Heart left ventricle (tissue), 16 donors: ENCODE data around the gene YDJC. TPM values are rescaled to one million over a fixed set of nuclear protein-coding genes. Genes with fewer than 3 reads are reported as not detected.

Experiments
- ATAC-seq, 4 donors: fragments of 200-7000 bp; cut with Tn5 transposase; one replicate each; pipeline ENCODE4 v1.9.1; 2020 to 2022; ENCODE audit warnings: moderate library complexity in 4 of 4, mild to moderate bottlenecking in 3 of 4, moderate number of reproducible peaks in 1 of 4
- DNase-seq, 5 donors: peaks; one replicate each; pipeline ENCODE4 v3.0.0-alpha.2; 2020
- H3K27ac ChIP-seq, 12 donors: fragments of 200-600 bp; sonication (generic) in 4 of 12; one replicate each; pipeline versions ENCODE4 v1.5.0 to v1.8.0; 2016 to 2022; ENCODE audit warnings: mild to moderate bottlenecking in 2 of 12
- H3K27me3 ChIP-seq, 9 donors: fragments of 200-600 bp; sonication (generic) in 2 of 9; one replicate each; pipeline versions ENCODE4 v1.5.1 to v1.8.0; 2016 to 2022; ENCODE audit warnings: mild to moderate bottlenecking in 3 of 9
- H3K36me3 ChIP-seq, 9 donors: fragments of 200-600 bp; sonication (generic) in 2 of 9; one replicate each; pipeline versions ENCODE4 v1.5.0 to v1.8.0; 2018 to 2022; ENCODE audit warnings: mild to moderate bottlenecking in 2 of 9
- H3K4me1 ChIP-seq, 12 donors: fragments of 200-600 bp; sonication (generic) in 4 of 12; one replicate each; pipeline versions ENCODE4 v1.5.0 to v1.8.0; 2016 to 2022; ENCODE audit warnings: mild to moderate bottlenecking in 3 of 12
- H3K4me3 ChIP-seq, 12 donors: fragments of 200-600 bp; sonication (generic) in 4 of 12; one replicate each; pipeline versions ENCODE4 v1.5.0 to v1.8.0; 2017 to 2022; ENCODE audit warnings: mild to moderate bottlenecking in 9 of 12, moderate library complexity in 4 of 12
- H3K9me3 ChIP-seq, 12 donors: fragments of 200-600 bp; sonication (generic) in 4 of 12; one replicate each; pipeline versions ENCODE4 v1.5.0 to v1.8.0; 2016 to 2022; ENCODE audit warnings: mild to moderate bottlenecking in 1 of 12
- CTCF ChIP-seq, 12 donors: fragments of 200-600 bp; sonication (generic) in 4 of 12; IDR thresholded peaks; one replicate each; pipeline versions ENCODE4 v1.5.0 to v1.8.0; 2018 to 2022; ENCODE audit warnings: antibody characterized with exemption in 12 of 12, mild to moderate bottlenecking in 5 of 12
- POLR2A ChIP-seq, 2 donors: fragments of 450-650 bp; IDR thresholded peaks; one replicate each; pipeline ENCODE4 v1.6.1; 2017; ENCODE audit warnings: antibody characterized with exemption in 2 of 2, mild to moderate bottlenecking in 2 of 2, moderate library complexity in 2 of 2
- WGBS, 4 donors: extraction: QIAGEN DNeasy Blood & Tissue Kit in 2 of 4; methylation state at CpG; one replicate each; pipeline versions ENCODE4 v1.1.5 to v1.1.7; 2013 to 2018; 5-methylcytosine and 5-hydroxymethylcytosine counted together
- intact Hi-C, 10 donors: fragments of 100-400 bp; cut with DNase I; formaldehyde crosslinking; loops; one replicate each; pipeline versions ENCODE4 v1.11.1 to v1.14.2; 2022
- polyA plus RNA-seq, 2 donors: library from polyadenylated mRNA; stranded (reverse); fragments of 200-250 nt; gene quantifications; one replicate each; pipeline ENCODE4 v1.2.3, GENCODE V29; 2013
- total RNA-seq, 9 donors: library from RNA; depleted of rRNA in 2 of 9; stranded (reverse); fragments of >200 nt in 2 of 9; fragmentation: NEBNext Ultra II Directional in 3 of 9; extraction: Animal tissue kit (Norgen Biotek cat#: 25700) in 3 of 9; gene quantifications; one replicate each; pipeline versions ENCODE4 v1.1.0 to v1.2.4, GENCODE V29; 2016 to 2023
- donor health status: ischemic (EF 13 %, LVEDD 7.1; RV severe dilation, severe dysfunction).
- donor health status: healthy with polysubstance abuse.
- donor health status: DM: no; HTN: yes; CAD: no.
- donor health status: DM: no; HTN: no; CAD: no.
- donor health status: ischemic (EF 25% LVEDD 6.9; RV normal size, moderate dysfunction).
- donor health status: ischemic (EF 25% LVEDD 5.7; RV mildly dilated, moderate dysfunction).
- donor health status: healthy.
- donor health status: DM: yes; HTN: yes; CAD: no.
- donor health status: ischemic (EF 35%, LVEDD 5.7; RV mildly dilated, moderate dysfunction).
- donor health status: nonischemic (EF 11% LVEDD 7.7; RV severe dilation, severe dysfunction).
- donor health status: DM: yes; HTN: yes; CAD: no.
- donor health status: PGD.
- donor health status: ischemic (EF 29% LVEDD 5.4; RV normal size, mild dysfunction).
- donor health status: nonischemic (EF 23%, LVEDD 6.1; RV moderate dilation, normal function).

The YDJC gene
- total and polyA plus RNA-seq, 11 donors, result 3.0 to 19.8 (median 5.5) TPM

- Histone ChIP-seq H3K27ac (peak overlapping the region in 3 of 12 donors; percentile 20 to 37 (median 23)), H3K4me3 (no peak overlapping the region), H3K4me1 (peaks cover 0 to 76% (median 31%) of the 10 kb centered on the region in 12 donors), H3K36me3 (peaks cover 0 to 48% (median 8%) of the 10 kb centered on the region in 9 donors), H3K9me3 (no peaks in the 10 kb centered on the region), H3K27me3 (no peaks in the 10 kb centered on the region)
- WGBS, 4 donors, result 74 to 83% (median 79%) methylated on average over 12 of the region's 12 CpGs
- TF ChIP-seq CTCF (IDR thresholded peaks at IDR 0.05) (no peak), POLR2A (IDR thresholded peaks at IDR 0.05) (no peak)
- ATAC-seq (no peak), DNase-seq (no peak)
- intact Hi-C loops, result loop anchor here in 2 of 10 donors (5.0 kb wide), 2 partner anchors 33 to 53 kb away; no protein-coding TSS in a partner anchor
Measured at GRCh38 chr22:21624880-21625791, 4.7 kb downstream of the YDJC start.

- intact Hi-C loops, result loop anchor here in 2 of 10 donors (5.0 kb wide), 1 partner anchor 52 kb away; no protein-coding TSS in a partner anchor
- WGBS, 4 donors, result 41 to 57% (median 52%) methylated on average over 7 to 8 of the region's 8 CpGs
- Histone ChIP-seq H3K36me3 (peaks cover 0 to 48% (median 8%) of the 10 kb centered on the region in 9 donors), H3K4me3 (no peak overlapping the region), H3K4me1 (peaks cover 0 to 76% (median 32%) of the 10 kb centered on the region in 12 donors), H3K9me3 (no peaks in the 10 kb centered on the region), H3K27ac (peak overlapping the region in 6 of 12 donors; percentile 1 to 37 (median 22)), H3K27me3 (no peaks in the 10 kb centered on the region)
- peak; percentile 56 to 79 (median 59) for ATAC-seq
- DNase-seq, result peak in 2 of 5 donors; percentile 50 to 68
- TF ChIP-seq POLR2A (IDR thresholded peaks at IDR 0.05), result no peak
- peak in 8 of 12 donors; percentile 9 to 50 (median 26) for TF ChIP-seq CTCF (IDR thresholded peaks at IDR 0.05)
Measured at GRCh38 chr22:21624120-21624879, 5.5 kb downstream of the YDJC start.

GRCh38 chr22:21623648-21623970, 6.2 kb downstream of the YDJC start:
- no peak overlapping the region for H3K4me3 ChIP-seq
- no peak for TF ChIP-seq POLR2A (IDR thresholded peaks at IDR 0.05)
- TF ChIP-seq CTCF (IDR thresholded peaks at IDR 0.05), result no peak
- no peak for DNase-seq
- peaks cover 0 to 48% (median 8%) of the 10 kb centered on the region in 9 donors for H3K36me3 ChIP-seq
- WGBS, 4 donors, result 60 to 87% (median 82%) methylated on average over 3 to 7 of the region's 7 CpGs
- ATAC-seq, result peak in 1 of 4 donors; percentile 3
- no peaks in the 10 kb centered on the region for H3K27me3 ChIP-seq
- H3K9me3 ChIP-seq, result no peaks in the 10 kb centered on the region
- H3K4me1 ChIP-seq, result peaks cover 0 to 69% (median 26%) of the 10 kb centered on the region in 12 donors
- intact Hi-C loops, result loop anchor here in 2 of 10 donors (5.0 kb wide), 1 partner anchor 51 kb away; no protein-coding TSS in a partner anchor
- H3K27ac ChIP-seq, result no peak overlapping the region
